ENCODE data around the gene FSTL1. TPM values are rescaled to one million over a fixed set of nuclear protein-coding genes. Genes with fewer than 3 reads are reported as not detected.
A peak's percentile ranks its signal among the peaks of the same experiment; 100 is the strongest.

Gene FSTL1
- total and polyA plus RNA-seq, 2 of the 8 experiments (the other 6 are each of a cell fraction or from before 2014, with no cell fraction given) = 158 to 516 TPM

DNA sequence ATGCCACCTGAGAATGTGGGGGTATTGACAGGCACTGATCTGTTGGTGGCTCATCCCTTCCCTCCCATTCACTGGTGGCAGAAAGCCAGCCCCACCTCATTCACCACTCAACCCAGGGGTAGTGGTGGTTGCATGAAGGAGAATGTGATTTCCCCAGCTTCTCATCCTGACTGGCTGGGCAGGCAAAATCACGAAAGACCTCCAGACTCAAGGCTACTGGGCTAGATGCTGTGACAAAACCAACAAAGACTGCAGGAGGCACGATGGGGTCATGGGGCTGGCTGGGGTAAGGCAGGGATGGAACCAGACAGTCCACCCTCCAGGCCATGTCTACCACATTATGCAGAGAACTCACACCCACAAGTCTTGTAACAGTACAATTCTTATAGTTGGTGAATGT lies 33.9 kb downstream of the FSTL1 start:
- Histone ChIP-seq H2AFZ (ENCODE audit: low read length) (no peak overlapping the region), H3K4me1 (replicated peaks in 1 of 4; ENCODE audit: control insufficient read depth in 3 of 4, insufficient read depth in 4 of 4, low read length in 3 of 4) (peaks cover 0 to 13% (median 9%) of the 10 kb centered on the region in 4 experiments; a peak in 6 of 7 replicates), H2BK120ac (replicated peaks; ENCODE audit: low read depth, low read length) (no peak overlapping the region), H2BK12ac (ENCODE audit: low read depth, low read length) (0 out of 2 replicates have a peak overlapping the region, but pooled peaks have one; percentile 31), H2AK5ac (ENCODE audit: low read depth, low read length) (peak overlapping the region; percentile 32; the same call in 1 of the 2 replicates), H3K27ac (ENCODE audit: low read depth, low read length) (no peak overlapping the region), H2BK5ac (ENCODE audit: low read depth, low read length) (no peak overlapping the region), H2BK15ac (ENCODE audit: low read length) (peak overlapping the region; percentile 89), H4K20me1 (replicated peaks in 1 of 2; ENCODE audit: control insufficient read depth in 1 of 2, insufficient read depth in 2 of 2, low read length in 2 of 2) (peaks cover 1 to 3% of the 10 kb centered on the region in 2 experiments), H3K36me3 (ENCODE audit: control insufficient read depth in 2 of 4, insufficient read depth in 4 of 4, low read length in 3 of 4) (peaks cover 5 to 24% (median 16%) of the 10 kb centered on the region in 4 experiments; a peak in 7 of 8 replicates), H2BK20ac (ENCODE audit: low read length) (no peak overlapping the region), H3K9me3 (ENCODE audit: insufficient read depth in 2 of 2, low read depth in 1 of 2, low read length in 1 of 2) (peaks cover 0 to 3% of the 10 kb centered on the region in 2 experiments; a peak in 1 of 4 replicates), H3K4ac (replicated peaks; ENCODE audit: insufficient read length, low read depth, low read length) (no peak overlapping the region), H3K23me2 (ENCODE audit: low read depth, low read length) (no peaks in the 10 kb centered on the region), H3K79me1 (ENCODE audit: low read depth, low read length) (0 out of 2 replicates have a peak, but pooled peaks cover 3% of the 10 kb centered on the region), H3K23ac (ENCODE audit: insufficient read length) (no peak overlapping the region), H3K14ac (ENCODE audit: insufficient read length) (no peak overlapping the region), H3K27me3 (replicated peaks in 1 of 4; ENCODE audit: control insufficient read depth in 3 of 4, extremely low read depth in 1 of 4, insufficient read depth in 3 of 4, low read length in 3 of 4) (no peaks in the 10 kb centered on the region), H3K4me2 (ENCODE audit: insufficient read depth in 1 of 2, low read depth in 2 of 2, low read length in 2 of 2) (no peak overlapping the region), H3K4me3 (ENCODE audit: extremely low read depth in 1 of 4, insufficient read depth in 2 of 4, low read depth in 3 of 4, low read length in 4 of 4) (no peak overlapping the region), H4K91ac (replicated peaks; ENCODE audit: insufficient read length, low read length) (peak overlapping the region; percentile 20), H3K56ac (replicated peaks; ENCODE audit: insufficient read length, low read depth, low read length) (no peak overlapping the region), H4K5ac (ENCODE audit: insufficient read length, low read depth, low read length) (no peak overlapping the region), H3K9ac (replicated peaks in 1 of 4; ENCODE audit: extremely low read depth in 1 of 4, low read depth in 3 of 4, low read length in 3 of 4) (no peak overlapping the region), H3K79me2 (ENCODE audit: control insufficient read depth in 1 of 2, insufficient read depth in 2 of 2, low read length in 2 of 2) (peaks cover 0 to 11% of the 10 kb centered on the region in 2 experiments; a peak in 1 of 4 replicates), H4K8ac (ENCODE audit: extremely low read depth, insufficient read depth, low read length) (peak overlapping the region; percentile 47; the same call in 1 of the 2 replicates), H3K18ac (ENCODE audit: extremely low read depth, low read length) (no peak overlapping the region)
- no peak for DNase-seq (ENCODE audit: low read depth in 1 of 2, low spot score in 2 of 2)
- WGBS, 2 experiments (ENCODE audit: extremely low coverage in 1 of 2, insufficient coverage in 1 of 2, insufficient read length in 1 of 2, insufficient replicate concordance in 2 of 2, low coverage in 1 of 2, low lambda C conversion rate in 2 of 2, missing lambda C conversion rate in 1 of 2) = 68% methylated on average over 2 of the region's 2 CpGs; no CpG with 5 or more reads in 1 of the 2 experiments
- TF ChIP-seq BRCA1 (IDR thresholded peaks at IDR 0.05; ENCODE audit: low read depth, low read length) = no peak
- TF ChIP-seq RXRA (IDR thresholded peaks at IDR 0.05; ENCODE audit: insufficient read depth, low read depth, low read length) = no peak
- TF ChIP-seq EP300 (IDR thresholded peaks at IDR 0.05; ENCODE audit: borderline replicate concordance in 1 of 2, low read depth in 2 of 2, low read length in 2 of 2) = no peak
- TF ChIP-seq POLR2AphosphoS5 (IDR thresholded peaks at IDR 0.05; ENCODE audit: low read depth, low read length) = 0 out of 2 replicates have a peak, but pooled peaks have one; percentile 21
- POLR2A ChIA-PET (ENCODE audit: partially characterized antibody) = interaction anchor here (0.6 to 21.2 kb wide), 11 partner anchors 11 to 177 kb away, joined by 3 to 299 read pairs (median 4); partner anchors contain the start of genes FSTL1 and LRRC58
- FAIRE-seq = no peak
- CTCF ChIA-PET (ENCODE audit: partially characterized antibody) = interaction anchor here (0.6 to 23.6 kb wide), 44 partner anchors 8 to 1117 kb away, joined by 3 to 294 read pairs (median 6); partner anchors contain the start of genes FSTL1 and LRRC58
